GM21723 (cell line): Measurements from ENCODE around the gene FAM120B.
"Not testable (repeated sequence)": the region's sequence is repeated elsewhere in the genome, so short reads cannot be mapped to it uniquely, and the experiment has no call there.

Experiments used
- ATAC-seq: cut with Tn5 transposase; IDR thresholded peaks from one replicate; pipeline ENCODE4 v1.9.1; 2021; ENCODE audit warnings: mild to moderate bottlenecking, moderate library complexity; ENCODE audit not compliant: unreplicated experiment

FAM120B gene, protein sequence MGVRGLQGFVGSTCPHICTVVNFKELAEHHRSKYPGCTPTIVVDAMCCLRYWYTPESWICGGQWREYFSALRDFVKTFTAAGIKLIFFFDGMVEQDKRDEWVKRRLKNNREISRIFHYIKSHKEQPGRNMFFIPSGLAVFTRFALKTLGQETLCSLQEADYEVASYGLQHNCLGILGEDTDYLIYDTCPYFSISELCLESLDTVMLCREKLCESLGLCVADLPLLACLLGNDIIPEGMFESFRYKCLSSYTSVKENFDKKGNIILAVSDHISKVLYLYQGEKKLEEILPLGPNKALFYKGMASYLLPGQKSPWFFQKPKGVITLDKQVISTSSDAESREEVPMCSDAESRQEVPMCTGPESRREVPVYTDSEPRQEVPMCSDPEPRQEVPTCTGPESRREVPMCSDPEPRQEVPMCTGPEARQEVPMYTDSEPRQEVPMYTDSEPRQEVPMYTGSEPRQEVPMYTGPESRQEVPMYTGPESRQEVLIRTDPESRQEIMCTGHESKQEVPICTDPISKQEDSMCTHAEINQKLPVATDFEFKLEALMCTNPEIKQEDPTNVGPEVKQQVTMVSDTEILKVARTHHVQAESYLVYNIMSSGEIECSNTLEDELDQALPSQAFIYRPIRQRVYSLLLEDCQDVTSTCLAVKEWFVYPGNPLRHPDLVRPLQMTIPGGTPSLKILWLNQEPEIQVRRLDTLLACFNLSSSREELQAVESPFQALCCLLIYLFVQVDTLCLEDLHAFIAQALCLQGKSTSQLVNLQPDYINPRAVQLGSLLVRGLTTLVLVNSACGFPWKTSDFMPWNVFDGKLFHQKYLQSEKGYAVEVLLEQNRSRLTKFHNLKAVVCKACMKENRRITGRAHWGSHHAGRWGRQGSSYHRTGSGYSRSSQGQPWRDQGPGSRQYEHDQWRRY

DNA sequence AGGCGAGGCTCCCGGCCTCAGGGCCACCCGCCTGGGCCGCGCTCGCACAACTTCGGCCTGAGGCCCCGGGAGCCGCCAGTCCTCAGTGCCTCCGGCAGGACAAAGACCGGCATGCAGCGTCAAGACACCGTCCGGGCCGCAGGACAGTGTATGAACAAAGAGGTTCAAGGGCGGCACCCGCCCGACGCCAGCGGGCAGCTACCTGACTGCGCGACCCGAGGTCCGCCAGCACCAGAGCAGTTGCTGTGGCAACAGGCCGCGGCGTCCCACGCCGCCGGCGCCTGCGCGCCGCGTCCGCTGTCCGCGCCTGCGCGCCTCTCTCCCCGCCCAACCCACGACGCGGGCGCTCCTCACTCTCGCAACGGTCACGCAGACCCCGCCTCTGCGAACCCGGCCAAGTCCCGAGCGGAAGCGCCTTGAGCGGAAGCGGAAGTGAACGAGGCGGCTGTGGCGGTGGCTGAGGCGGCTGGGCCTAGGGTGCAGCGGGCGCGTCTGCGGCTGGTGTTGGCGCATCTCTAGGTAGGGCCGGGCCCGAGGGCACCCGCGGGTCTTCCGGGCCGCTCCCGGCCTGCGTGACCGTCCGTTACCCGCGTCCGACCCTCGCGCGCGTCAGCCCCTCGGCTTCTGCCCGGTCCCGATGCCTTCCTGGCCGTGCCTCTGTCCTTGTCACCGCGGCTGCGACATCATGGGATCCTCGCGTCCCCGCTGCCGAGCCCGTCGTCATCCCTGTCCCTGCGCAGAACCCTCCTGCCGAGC lies at the start of gene FAM120B:
TSS of gene FAM120B (plus strand) at position 435 of the 756 bp plus-strand sequence. CDS start 10,633 bp downstream, outside the sequence.
- ATAC-seq = peak; percentile 98

DNA sequence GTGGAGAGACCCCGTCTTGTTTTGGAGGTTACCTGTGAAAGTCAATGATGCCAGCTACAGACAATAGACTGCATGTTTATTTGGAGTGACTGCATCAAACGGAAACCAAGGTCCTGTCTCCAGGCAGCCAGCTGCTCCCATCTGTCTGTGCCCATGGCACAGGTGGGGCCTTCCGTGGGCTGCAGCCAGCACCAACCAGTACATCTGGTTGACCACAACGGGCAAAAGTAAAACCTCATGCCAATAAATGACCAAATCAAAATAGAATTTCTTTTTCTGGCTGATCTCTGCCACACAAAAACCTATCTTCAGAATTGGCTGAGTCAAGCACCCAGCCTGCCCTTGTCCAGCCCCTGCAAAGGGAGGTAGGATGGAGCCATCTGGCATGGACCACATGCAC lies 49.2 kb upstream of the FAM120B start:
- no peak for ATAC-seq

DNA sequence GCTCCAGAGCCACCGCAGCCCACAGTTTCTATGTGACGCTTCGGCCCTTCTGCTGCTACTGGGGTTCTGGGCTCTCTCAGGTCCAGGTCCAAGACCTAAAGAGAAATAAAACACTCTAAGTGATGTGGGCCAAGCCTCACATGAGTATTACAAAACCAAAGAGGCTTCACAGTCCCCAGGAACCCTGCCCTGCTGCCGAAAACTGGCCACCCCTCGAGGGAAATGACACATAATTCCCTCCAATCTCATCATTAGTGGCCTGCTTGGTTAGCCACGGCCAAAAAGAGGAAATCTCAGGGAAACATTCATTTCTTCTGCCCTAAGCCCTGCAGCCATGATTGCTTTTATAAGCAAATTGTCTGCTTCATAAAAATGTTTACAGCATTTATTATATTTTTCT lies 48.2 kb upstream of the FAM120B start:
- ATAC-seq = no peak

DNA sequence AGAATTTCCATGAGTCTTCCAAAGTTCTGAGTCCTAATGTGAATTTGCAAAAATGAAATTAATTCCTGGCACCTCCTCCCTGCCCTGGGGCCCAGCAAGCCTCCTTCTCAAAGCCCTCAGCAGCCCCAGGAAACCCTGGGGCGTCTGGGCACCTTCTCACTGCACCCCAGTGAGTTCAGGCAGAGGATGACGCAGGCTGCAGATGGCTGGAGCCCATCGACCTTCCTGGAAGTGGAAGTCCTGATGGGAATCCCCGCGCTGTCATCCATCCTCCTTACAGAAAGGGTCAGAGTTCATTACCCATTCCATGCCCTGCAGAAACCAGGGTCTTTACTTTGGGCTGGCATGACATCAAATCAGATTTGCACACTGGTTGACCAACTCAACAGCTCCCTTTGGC lies 47.3 kb upstream of the FAM120B start:
- no peak for ATAC-seq

DNA sequence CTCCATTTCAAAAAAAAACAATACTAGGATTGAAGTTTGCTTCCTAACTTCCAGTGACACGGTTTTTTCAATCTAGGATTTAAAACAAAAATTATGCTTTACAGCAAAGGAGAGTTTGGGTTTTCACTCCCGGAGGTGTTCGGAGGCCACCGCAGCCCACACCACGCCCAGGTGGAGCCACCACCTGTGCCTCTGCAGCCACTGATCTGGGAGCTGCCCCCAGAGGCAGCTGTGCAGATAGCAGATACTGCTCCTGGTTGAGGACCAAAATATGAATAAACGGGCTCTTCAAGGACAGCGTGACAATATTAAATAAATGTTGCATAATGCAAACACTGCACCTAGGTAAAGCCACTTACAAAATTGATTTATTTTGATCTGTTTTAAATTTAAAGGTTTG lies 45.9 kb upstream of the FAM120B start:
- ATAC-seq = no peak

DNA sequence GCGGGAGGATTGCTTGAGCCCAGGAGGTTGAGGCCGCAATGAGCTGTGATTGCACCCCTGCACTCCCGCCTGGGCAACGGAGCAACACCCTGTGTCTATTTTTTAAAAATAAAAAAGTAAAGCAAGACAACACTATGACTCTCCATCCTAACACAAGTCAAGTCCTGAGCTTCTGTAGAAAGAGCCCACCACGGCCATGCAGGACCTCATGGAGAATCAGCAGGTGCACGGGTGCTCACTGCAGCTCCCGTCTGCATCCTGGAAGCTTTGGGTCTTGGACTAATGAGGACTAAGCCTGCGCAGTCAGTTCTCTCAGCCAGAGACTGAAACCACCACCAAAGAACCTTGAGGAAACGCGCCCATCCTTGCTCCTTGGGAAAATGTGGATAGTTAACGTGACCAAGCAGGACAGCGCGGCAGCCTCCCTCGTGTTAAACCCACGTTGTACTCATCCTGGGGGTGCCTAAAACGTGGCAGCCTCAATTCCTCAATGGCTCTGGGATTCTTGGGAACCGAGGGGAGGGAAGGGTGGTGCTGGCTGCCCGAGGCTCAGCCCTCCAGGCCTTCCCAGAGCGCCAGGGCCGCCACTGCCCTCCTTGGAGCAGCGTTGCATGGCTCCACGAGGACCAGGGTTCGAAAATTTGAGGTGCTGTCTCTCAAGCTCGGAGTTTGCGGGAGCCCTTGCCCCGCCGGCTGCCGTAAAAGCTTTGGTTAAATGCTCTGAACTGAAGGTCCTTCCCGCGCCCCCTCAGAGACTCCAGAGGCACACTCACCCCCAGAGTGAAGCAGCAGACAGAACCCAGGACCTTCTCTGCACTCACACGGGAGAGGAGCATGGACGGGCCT lies 44.7 kb upstream of the FAM120B start:
- ATAC-seq = no peak

DNA sequence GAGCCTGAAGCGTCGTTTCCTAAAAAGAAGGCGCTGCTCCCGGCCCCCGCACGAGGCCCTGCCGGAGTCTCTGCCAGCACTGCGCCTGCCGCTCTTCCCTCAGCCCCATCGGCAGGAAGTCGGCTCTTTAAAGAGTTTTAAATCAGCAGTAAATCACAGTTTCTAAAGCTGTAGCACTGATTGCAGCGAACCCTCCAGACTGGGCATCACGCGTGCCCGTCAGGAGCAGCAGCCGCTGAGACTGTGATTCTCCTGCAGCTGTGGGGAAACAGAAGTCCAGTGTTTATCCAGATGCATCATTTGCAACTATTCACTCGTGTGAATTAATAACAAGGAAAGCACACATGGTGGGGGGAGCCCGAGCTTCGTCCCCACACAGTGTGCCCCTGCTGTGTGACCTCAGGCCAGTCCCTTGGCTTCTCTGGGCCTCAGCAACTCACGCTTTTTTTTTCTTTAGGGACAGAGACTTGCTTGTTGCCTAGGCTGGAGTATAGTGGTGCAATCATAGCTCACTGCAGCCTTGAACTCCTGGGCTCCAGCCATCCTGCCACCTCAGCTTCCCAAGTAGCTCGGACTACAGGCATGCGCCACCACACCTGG lies 44.0 kb upstream of the FAM120B start:
- no peak for ATAC-seq

DNA sequence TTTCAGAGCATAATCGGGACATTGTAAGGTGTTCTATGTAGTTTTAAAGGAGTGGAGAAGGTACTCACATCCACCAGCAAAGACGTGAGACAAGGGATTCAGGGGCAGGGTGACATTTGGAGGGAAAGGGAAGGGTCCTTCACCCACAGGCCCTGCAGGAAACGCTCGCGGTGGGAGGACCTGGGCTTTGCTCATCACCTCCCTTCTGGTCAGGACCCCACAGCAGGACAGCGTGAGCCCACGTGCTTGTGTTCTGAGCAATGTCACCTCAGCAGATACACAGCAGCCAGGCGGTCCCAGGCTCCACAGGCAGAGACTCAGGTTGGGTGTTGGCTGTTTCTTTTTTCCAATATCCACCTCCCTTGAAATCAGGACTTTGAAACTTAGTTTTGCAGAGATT lies 43.1 kb upstream of the FAM120B start:
- no peak for ATAC-seq

DNA sequence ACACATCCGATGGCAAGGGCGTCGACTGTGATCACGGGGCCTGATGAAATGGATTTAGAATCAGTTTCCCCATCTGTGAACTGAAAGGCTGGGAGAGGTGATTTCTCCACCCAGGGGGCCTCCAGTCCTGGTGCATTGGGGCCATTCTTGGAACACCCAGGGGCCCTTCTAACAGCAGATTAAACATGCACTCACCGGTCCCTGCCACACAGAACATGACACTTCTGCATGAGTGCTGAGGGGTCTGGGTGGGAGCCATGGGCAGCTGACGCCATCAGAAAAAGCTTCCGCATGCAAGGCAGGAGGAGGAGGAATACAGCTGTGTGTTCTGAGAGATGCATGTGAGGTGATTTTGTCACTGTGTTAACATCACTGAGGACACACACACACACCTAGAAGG lies 42.5 kb upstream of the FAM120B start:
- no peak for ATAC-seq

DNA sequence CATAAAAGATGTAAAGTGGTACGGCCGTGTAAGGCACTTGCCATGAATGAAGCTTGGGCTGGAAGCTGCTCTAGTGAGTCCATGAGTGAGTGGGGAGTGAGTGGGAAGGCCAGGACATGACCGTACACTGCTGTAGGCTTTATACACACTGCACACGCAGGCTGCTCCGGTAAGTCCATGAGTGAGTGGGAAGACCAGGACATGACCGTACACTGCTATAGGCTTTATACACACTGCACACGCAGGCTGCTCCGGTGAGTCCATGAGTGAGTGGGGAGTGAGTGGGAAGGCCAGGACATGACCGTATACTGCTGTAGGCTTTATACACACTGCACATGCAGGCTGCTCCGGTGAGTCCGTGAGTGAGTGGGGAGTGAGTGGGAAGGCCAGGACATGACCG lies 41.9 kb upstream of the FAM120B start:
- not testable (repeated sequence) for ATAC-seq

DNA sequence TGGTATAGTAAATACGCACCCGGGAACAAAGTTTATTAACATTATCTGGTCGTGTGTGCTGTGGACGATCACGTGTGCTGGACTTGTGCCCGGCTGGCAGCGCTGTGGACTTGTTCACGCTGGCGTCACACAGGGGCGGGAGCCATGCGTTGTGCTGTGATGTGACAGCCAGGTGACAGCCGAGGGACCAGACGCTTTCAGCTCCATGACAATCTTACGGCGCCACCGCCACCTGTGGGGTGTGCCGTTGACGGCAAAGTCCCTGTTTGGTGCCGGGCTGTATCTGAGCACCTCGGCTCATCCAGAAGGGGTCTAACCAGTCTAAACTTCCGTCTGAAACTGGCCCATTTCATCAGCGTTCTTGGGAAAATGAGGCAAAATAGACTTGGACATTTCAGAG lies 40.9 kb upstream of the FAM120B start:
- no peak for ATAC-seq

DNA sequence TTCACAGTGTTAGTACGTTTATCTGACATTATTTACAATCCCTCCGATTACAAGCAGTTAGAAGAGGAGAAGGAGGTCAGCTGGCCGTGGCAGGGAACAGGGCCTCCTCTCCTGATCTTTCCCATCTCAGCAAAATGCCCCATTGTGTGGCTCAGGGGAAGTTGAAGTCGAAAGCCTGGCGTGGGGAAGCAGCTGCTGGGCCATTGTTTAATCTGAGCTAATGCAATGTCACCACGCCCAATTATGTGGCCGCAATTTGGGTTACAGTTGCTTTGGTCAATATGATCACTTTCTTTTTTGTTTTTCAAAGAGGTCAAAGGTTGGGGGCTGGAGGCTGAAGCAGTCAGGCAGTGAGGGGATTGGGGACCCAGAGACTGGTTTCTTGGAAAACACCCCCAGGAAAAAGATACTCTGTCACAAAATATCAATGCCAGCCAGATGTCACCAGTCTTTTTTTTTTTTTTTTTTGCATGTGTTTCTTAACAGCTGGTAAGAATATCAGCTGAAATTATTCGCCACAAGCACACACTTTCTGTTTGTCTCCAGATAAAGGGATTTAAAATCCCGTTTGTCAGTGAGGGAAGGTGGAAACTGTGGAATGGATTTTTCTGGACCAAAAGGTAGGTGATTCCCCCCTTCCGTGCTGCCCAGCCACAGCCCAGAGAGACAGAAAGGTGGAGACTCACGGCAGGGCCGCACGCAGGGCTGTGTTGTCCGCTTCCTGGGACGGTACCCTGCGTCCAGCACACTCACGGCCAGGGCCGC lies 40.3 kb upstream of the FAM120B start:
- no peak for ATAC-seq

DNA sequence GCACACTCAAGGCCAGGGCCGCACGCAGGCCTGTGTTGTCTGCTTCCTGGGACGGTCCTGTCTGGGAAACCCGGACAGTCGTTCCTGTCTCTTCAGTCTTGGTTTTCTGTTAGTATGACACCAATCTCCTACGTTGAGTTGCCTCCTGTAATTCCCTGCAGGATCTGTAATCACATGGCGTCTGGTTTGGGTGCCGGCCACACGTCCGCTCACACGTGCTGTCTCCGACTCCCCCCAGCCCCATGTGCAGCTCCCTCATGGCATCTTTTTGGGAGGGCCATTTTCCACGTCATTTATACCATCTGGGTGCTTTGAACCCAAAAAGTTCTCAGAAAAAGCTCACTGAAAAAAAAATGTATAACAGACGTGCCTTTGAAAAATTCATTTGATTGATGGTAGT lies 38.9 kb upstream of the FAM120B start:
- ATAC-seq = no peak

DNA sequence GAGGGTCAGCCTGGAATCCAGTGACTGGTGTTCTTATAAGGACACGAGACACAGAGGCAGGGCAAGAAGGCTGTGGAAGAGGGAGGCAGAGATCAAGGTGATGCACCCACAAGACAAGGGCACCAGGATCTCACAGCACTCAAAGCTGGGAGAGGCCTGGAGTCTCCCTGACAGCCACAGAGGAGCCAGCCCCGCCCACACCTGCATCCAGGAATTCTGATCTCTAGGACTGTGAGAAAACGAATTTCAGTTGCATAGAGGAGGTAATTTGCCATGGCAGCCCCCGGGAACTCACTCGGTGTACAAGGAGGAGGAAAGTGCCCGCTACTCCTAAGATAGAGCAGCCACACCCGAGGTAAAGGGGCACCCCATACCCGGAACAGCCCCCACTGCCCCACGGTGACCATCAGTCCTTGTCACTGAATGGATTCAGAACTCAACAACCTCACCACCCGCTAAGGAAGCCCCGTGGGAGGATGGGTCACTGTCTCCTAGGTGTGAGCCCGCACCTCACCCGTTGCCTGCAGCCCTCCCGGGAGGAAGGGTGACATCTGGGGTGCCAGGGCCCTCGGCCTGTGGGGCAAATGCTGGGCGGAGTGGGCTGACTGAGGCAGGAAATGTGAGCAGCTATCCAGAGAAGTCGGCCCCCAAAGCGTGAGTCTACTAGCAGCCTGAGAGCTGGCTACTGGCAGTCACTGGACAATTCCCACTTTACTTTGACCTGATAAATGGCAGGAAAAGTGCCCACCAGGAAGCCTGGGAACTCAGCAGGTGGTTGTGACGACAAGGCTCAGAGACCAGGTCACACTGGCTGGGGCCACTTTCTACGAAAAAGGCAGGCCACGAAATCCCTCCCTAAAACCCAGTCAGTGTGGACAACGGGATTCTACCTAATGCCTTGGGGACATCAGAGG lies 38.1 kb upstream of the FAM120B start:
- no peak for ATAC-seq

DNA sequence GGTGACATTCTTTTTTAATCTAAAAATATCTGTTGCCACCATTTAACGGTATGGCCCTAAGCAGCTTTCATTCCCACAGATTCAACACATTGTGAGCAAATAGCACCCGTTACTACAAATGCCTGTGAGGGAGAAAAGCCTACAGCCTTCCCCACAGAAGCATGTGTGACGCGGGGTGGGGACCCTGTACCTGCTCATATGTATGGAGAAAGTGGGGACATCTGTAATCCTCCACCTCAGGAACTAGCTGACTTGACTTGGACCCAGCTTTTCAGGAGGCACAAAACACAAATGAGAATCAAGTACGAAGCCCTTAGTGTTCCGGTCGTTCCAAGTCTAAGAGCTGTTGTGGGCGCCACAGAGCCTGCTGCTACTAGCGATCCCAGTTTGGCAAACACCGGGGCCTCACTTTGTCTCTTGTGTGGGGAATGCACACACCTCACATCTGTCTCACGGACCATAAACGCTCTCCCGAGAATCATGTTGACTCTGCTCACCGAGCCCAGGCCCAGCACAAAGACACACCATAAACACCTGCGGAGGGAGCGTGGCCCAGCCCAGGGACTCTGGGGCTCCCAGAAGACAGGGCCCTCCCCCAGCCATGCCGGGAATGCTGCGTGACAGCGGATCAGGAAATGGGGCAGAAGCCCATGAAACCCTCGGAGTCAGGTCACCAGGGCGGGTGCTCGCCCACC lies 37.3 kb upstream of the FAM120B start:
- ATAC-seq = no peak

DNA sequence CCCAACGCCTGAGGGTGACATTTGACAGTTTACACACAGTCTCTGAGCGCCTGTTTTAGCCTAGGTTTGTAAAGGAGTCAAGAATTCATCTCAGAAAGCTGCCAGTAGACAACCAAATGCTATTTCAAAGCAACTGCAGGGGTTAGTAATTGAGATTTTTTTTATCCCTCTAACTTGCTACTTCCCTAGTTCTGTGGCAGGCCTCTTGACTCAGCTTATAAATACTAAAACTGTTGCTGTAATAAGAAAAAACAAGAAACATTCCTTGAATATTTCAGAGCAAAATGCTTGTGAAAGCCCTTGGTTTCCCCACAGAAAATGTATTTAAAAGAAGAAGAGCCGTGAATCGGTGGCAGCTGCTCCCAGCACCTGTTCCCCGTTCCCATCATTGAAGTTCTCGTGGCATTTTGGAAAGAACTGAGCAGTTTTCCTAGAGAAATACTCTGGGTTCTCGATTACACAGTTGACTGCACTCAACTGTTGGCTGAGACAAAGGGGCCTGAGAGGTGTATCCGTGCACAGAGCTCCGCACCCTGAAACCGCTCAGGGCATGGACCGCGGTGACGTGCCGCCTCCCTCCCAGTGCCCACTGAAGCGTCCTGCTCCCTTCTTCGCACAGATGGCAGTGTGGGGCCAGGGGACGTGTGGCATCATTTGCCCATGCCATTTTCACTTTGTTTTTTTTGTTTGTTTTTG lies 36.6 kb upstream of the FAM120B start:
- no peak for ATAC-seq

DNA sequence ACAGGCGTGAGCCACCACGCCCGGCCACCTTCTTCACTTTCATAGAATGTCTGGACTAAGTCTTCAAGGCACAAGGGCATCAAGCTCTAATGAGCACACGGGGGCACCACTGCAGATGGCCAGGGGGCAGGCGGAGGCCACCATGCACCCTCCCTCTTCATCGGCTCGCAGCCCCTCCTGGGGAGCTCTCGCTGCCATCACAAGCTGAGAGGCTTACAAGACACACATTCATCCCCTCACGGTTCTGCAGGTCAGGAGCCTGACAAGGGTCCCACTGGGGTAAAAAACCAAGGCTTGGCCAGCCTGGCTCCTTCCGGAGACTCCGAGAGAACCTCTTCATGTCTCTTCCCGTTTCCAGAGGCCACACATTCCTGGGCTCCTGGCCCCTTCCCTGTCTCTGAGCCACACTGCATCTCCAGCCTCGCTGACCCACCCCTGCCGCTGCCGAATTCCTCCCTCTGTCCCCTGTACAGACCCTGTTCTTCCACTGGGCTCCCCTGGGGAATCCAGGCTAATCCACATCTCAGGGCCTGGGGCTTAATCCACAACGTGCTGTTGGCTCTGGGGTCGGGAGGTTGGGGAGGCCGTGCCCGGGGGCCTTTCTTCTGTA lies 35.5 kb upstream of the FAM120B start:
- no peak for ATAC-seq
